Type B pancreatic cell (in vitro differentiated cells): ENCODE measurements around the gene SLC25A25. TPM values are rescaled to one million over a fixed set of nuclear protein-coding genes. Genes with fewer than 3 reads are reported as not detected.

ENCODE experiments used
- DNase-seq: peaks from one replicate; pipeline ENCODE4 v3.0.0; 2021; ENCODE audit warnings: mixed read lengths; ENCODE audit not compliant: unreplicated experiment; ENCODE audit errors: extremely low spot score
- H3K27ac Mint-ChIP-seq: 2 replicates; pipeline ENCODE4 v1.8.0; 2021; ENCODE audit warnings: mild to moderate bottlenecking, mixed read lengths
- H3K27me3 Mint-ChIP-seq: 2 replicates; pipeline ENCODE4 v1.8.0; 2021; ENCODE audit warnings: mixed read lengths
- H3K36me3 Mint-ChIP-seq: 2 replicates; pipeline ENCODE4 v1.8.0; 2021; ENCODE audit warnings: mixed read lengths
- H3K4me1 Mint-ChIP-seq: one replicate; pipeline ENCODE4 v1.8.0; 2021; ENCODE audit warnings: mixed read lengths; ENCODE audit not compliant: unreplicated experiment
- H3K4me3 Mint-ChIP-seq: 2 replicates; pipeline ENCODE4 v1.8.0; 2021; ENCODE audit warnings: mild to moderate bottlenecking, mixed read lengths
- H3K9me3 Mint-ChIP-seq: 2 replicates; pipeline ENCODE4 v1.8.0; 2021; ENCODE audit warnings: mixed read lengths
- CTCF ChIP-seq: fragments of 200-600 bp; sonication (generic); conservative IDR thresholded peaks from 2 replicates; pipeline ENCODE4 v1.5.0; 2021; ENCODE audit warnings: antibody characterized with exemption, mild to moderate bottlenecking
- total RNA-seq: library from RNA; stranded (reverse); gene quantifications from 2 replicates; pipeline ENCODE4 v1.2.1, GENCODE V29; 2021; ENCODE audit warnings: low replicate concordance

SLC25A25 gene
- total RNA-seq, 1 donor from 2014 or later, result 19.1 TPM

GRCh38 chr9:128118971-128119665 is 51.1 kb downstream of the SLC25A25 start:
- TF ChIP-seq CTCF, result no peak

GRCh38 chr9:128120061-128120740 is 52.2 kb downstream of the SLC25A25 start:
- TF ChIP-seq CTCF, result no peak
- no peaks in the 10 kb centered on the region for H3K9me3 Mint-ChIP-seq
- peaks cover 3% of the 10 kb centered on the region for H3K36me3 Mint-ChIP-seq
- H3K27me3 Mint-ChIP-seq, result no peaks in the 10 kb centered on the region
- H3K27ac Mint-ChIP-seq, result no peak overlapping the region
- H3K4me3 Mint-ChIP-seq, result no peak overlapping the region
- peaks cover 6% of the 10 kb centered on the region for H3K4me1 Mint-ChIP-seq
- no peak for DNase-seq

More at GRCh38 chr9:128118971-128119665, 51.1 kb downstream of the SLC25A25 start:
- no peak for DNase-seq
- H3K9me3 Mint-ChIP-seq, result no peaks in the 10 kb centered on the region
- peaks cover 6% of the 10 kb centered on the region for H3K4me1 Mint-ChIP-seq
- peaks cover 3% of the 10 kb centered on the region for H3K36me3 Mint-ChIP-seq
- H3K27ac Mint-ChIP-seq, result no peak overlapping the region
- H3K4me3 Mint-ChIP-seq, result no peak overlapping the region
- H3K27me3 Mint-ChIP-seq, result no peaks in the 10 kb centered on the region

DNA sequence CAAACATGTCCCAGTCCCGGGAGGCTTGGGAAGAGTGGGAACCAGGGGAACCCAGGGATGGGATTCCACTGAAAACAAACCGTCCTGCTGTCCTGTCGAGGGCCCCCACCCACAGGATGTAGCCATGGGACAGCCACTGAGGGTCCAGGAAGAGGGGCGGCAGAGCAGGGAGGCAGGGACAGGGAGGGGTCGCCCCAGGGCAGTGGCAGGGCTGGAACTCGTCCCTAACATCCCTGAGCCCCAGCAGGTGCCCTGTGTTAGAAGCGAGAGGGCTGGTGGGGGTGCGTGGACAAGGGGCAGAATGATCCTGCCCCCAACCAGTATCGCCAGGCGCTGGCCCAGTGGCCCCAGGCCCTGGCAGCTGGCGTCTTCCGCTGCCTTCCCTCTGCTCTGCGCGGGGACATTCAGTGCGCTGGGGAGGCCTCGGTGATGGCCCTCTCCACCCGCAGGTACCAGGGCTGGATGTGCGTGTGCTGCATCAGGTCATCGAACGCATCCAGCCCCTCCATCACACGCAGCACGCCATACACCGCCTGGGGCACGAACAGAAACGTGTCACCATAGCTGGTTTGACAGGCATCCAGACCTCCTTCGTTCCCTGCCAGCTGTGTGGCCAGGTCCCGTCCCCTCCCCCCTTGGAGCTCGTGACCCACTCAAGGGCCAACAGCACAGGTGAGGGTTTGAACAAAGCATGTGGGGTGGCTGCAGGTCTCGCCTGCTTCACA is 52.9 kb downstream of the SLC25A25 start:
- Mint-ChIP-seq H3K4me1 (peaks cover 9% of the 10 kb centered on the region), H3K27ac (no peak overlapping the region), H3K36me3 (peaks cover 3% of the 10 kb centered on the region), H3K27me3 (no peaks in the 10 kb centered on the region), H3K4me3 (no peak overlapping the region), H3K9me3 (no peaks in the 10 kb centered on the region)
- DNase-seq, result no peak
- no peak for TF ChIP-seq CTCF

DNA sequence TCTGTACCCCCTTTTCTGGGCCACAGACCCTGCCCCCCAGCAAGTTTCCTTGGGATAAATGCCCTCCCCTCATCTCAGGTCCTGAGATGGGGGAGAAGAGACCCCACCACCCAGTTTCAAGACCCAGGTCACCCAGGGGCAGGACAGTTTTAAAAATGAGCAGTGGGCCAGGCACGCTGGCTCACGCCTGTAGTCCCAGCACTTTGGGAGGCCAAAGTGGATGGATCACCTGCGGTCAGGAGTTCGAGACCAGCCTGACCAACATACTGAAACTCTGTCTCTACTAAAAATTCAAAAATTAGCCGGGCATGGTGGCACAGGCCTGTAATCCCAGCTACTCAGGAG is 53.4 kb downstream of the SLC25A25 start:
- TF ChIP-seq CTCF, result no peak
- Mint-ChIP-seq H3K27me3 (no peaks in the 10 kb centered on the region), H3K9me3 (no peaks in the 10 kb centered on the region), H3K27ac (no peak overlapping the region), H3K4me3 (no peak overlapping the region), H3K4me1 (peaks cover 15% of the 10 kb centered on the region), H3K36me3 (peaks cover 3% of the 10 kb centered on the region)
- DNase-seq, result no peak

GRCh38 chr9:128121924-128122808 is 54.1 kb downstream of the SLC25A25 start:
- TF ChIP-seq CTCF, result no peak
- Mint-ChIP-seq H3K4me1 (peaks cover 15% of the 10 kb centered on the region), H3K27me3 (no peaks in the 10 kb centered on the region), H3K9me3 (no peaks in the 10 kb centered on the region), H3K27ac (no peak overlapping the region), H3K4me3 (no peak overlapping the region), H3K36me3 (peaks cover 3% of the 10 kb centered on the region)
- no peak for DNase-seq
